Measurements from ENCODE around the gene TSPAN5. TPM values are rescaled to one million over a fixed set of nuclear protein-coding genes. Genes with fewer than 3 reads are reported as not detected.
A peak's percentile ranks its signal among the peaks of the same experiment; 100 is the strongest.

TSPAN5 gene
- polyA plus RNA-seq, 1 donor (not counting 4 experiments of a cell fraction or from before 2014, with no cell fraction given) = 45.5 TPM

GRCh38 chr4:98509721-98510120 is 148.7 kb downstream of the TSPAN5 start:
- dilution Hi-C loops (cut with MboI; ENCODE audit: extremely low pct_ligation_motif_present, low sequenced_read_pairs) = no loop called here
- Histone ChIP-seq H3K27ac (ENCODE audit: control insufficient read depth, insufficient read depth, low read length) (peak overlapping the region; percentile 46), H3K4me3 (ENCODE audit: control insufficient read depth in 2 of 3, extremely low read depth in 1 of 3, insufficient read depth in 2 of 3, low read depth in 1 of 3, low read length in 3 of 3) (no peak overlapping the region), H3K79me2 (ENCODE audit: control insufficient read depth, insufficient read depth, low read length) (peaks cover 31% of the 10 kb centered on the region), H4K20me1 (ENCODE audit: control insufficient read depth, extremely low read depth, insufficient read depth, low read length) (no peaks in the 10 kb centered on the region), H3K4me1 (ENCODE audit: control insufficient read depth, extremely low read depth, insufficient read depth, low read length) (peaks cover 24% of the 10 kb centered on the region), H3K36me3 (ENCODE audit: control insufficient read depth in 2 of 2, extremely low read depth in 1 of 2, insufficient read depth in 2 of 2, low read length in 2 of 2) (peaks cover 0 to 1% of the 10 kb centered on the region in 2 experiments), H3K9ac (ENCODE audit: control insufficient read depth, extremely low read depth, insufficient read depth, low read length) (no peak overlapping the region), H2AFZ (ENCODE audit: control insufficient read depth, low read length) (no peak overlapping the region), H3K9me1 (ENCODE audit: control insufficient read depth, extremely low read depth, insufficient read depth, low read length) (no peaks in the 10 kb centered on the region), H3K9me3 (ENCODE audit: control insufficient read depth, low read depth, low read length) (no peaks in the 10 kb centered on the region), H3K4me2 (ENCODE audit: control insufficient read depth, extremely low read depth, insufficient read depth, low read depth, low read length) (no peak overlapping the region), H3K27me3 (ENCODE audit: control insufficient read depth, extremely low read depth, insufficient read depth, low read length) (no peaks in the 10 kb centered on the region)
- DNase-seq (ENCODE audit: low read depth, low spot score) (no peak), FAIRE-seq (peak; percentile 62)
- TF ChIP-seq CTCF (optimal IDR thresholded peaks at IDR 0.05 in 1 of 3, IDR thresholded peaks at IDR 0.05 in 1 of 3, conservative IDR thresholded peaks at IDR 0.05 in 1 of 3; ENCODE audit: extremely low read depth in 1 of 3, insufficient read depth in 2 of 3, low read length in 3 of 3) (no peak), EZH2 (IDR thresholded peaks at IDR 0.05; ENCODE audit: low read length) (no peak)

- no peak for TF ChIP-seq CTCF (optimal IDR thresholded peaks at IDR 0.05 in 1 of 3, IDR thresholded peaks at IDR 0.05 in 1 of 3, conservative IDR thresholded peaks at IDR 0.05 in 1 of 3; ENCODE audit: extremely low read depth in 1 of 3, insufficient read depth in 2 of 3, low read length in 3 of 3)
- no peak for TF ChIP-seq EZH2 (IDR thresholded peaks at IDR 0.05; ENCODE audit: low read length)
- FAIRE-seq (no peak), DNase-seq (ENCODE audit: low read depth, low spot score) (no peak)
- no peak overlapping the region for H3K4me2 ChIP-seq (ENCODE audit: control insufficient read depth, extremely low read depth, insufficient read depth, low read depth, low read length)
- H3K9ac ChIP-seq (ENCODE audit: control insufficient read depth, extremely low read depth, insufficient read depth, low read length) = no peak overlapping the region
- no peak overlapping the region for H3K4me3 ChIP-seq (ENCODE audit: control insufficient read depth in 2 of 3, extremely low read depth in 1 of 3, insufficient read depth in 2 of 3, low read depth in 1 of 3, low read length in 3 of 3)
- H3K27ac ChIP-seq (ENCODE audit: control insufficient read depth, insufficient read depth, low read length) = no peak overlapping the region
- no peaks in the 10 kb centered on the region for H3K27me3 ChIP-seq (ENCODE audit: control insufficient read depth, extremely low read depth, insufficient read depth, low read length)
- no peaks in the 10 kb centered on the region for H4K20me1 ChIP-seq (ENCODE audit: control insufficient read depth, extremely low read depth, insufficient read depth, low read length)
- H3K36me3 ChIP-seq (ENCODE audit: control insufficient read depth in 2 of 2, extremely low read depth in 1 of 2, insufficient read depth in 2 of 2, low read length in 2 of 2) = no peaks in the 10 kb centered on the region
- peaks cover 26% of the 10 kb centered on the region for H3K79me2 ChIP-seq (ENCODE audit: control insufficient read depth, insufficient read depth, low read length)
- dilution Hi-C loops (cut with MboI; ENCODE audit: extremely low pct_ligation_motif_present, low sequenced_read_pairs) = no loop called here
- H3K9me1 ChIP-seq (ENCODE audit: control insufficient read depth, extremely low read depth, insufficient read depth, low read length) = no peaks in the 10 kb centered on the region
- peaks cover 24% of the 10 kb centered on the region for H3K4me1 ChIP-seq (ENCODE audit: control insufficient read depth, extremely low read depth, insufficient read depth, low read length)
- no peaks in the 10 kb centered on the region for H3K9me3 ChIP-seq (ENCODE audit: control insufficient read depth, low read depth, low read length)
- no peak overlapping the region for H2AFZ ChIP-seq (ENCODE audit: control insufficient read depth, low read length)
Measured at GRCh38 chr4:98508829-98509598, 149.4 kb downstream of the TSPAN5 start.
